HCT116 (cell line): Measurements from ENCODE around the gene COL4A1. TPM values are rescaled to one million over a fixed set of nuclear protein-coding genes. Genes with fewer than 3 reads are reported as not detected.

ENCODE experiments used
- ATAC-seq: fragments of 200-7000 bp; cut with Tn5 transposase; 2 replicates; pipeline ENCODE4 v1.9.1; 2020; ENCODE audit warnings: mild to moderate bottlenecking, moderate library complexity
- BruUV-seq: library from RNA; stranded (reverse); fragments of 400-500 nt; replicated peaks from 2 replicates; lab custom pipeline; 2021; lab: Mats Ljungman, UMichigan
- CTCF ChIA-PET: fragments of 300-600 bp; sonication (Branson Sonifier 250); formaldehyde crosslinking; loops from one replicate; lab custom pipeline; 2021; ENCODE audit warnings: antibody characterized with exemption; lab: Charles Lee
- POLR2A ChIA-PET: fragments of 300-600, 350-600 bp; sonication (Branson Sonifier 250); formaldehyde crosslinking; loops from one replicate; lab custom pipeline; 2021; ENCODE audit warnings: antibody characterized with exemption; lab: Charles Lee
- RAD21 ChIA-PET, 2 experiments: fragments of 300-600 bp; sonication (Branson Sonifier 250); formaldehyde crosslinking; loops; one replicate each; lab custom pipeline; 2023; ENCODE audit warnings: low total read pairs in 2 of 2; ENCODE audit not compliant: uncharacterized antibody in 2 of 2, unreplicated experiment in 2 of 2, low non-redundant PET in 1 of 2; lab: Charles Lee
- DNase-seq: peaks from one replicate; pipeline ENCODE4 v3.0.0-alpha.2; 2010; ENCODE audit warnings: low read depth, low spot score
- H2AFZ ChIP-seq: fragments of 200-600 bp; shearing (Covaris generic), sonication (generic); 2 replicates; pipeline ENCODE4 v1.6.1; 2017; ENCODE audit warnings: low read depth, mixed run types, mixed read lengths, antibody characterized with exemption, low read length; ENCODE audit not compliant: poor library complexity, severe bottlenecking
- H3K27ac ChIP-seq: 2 replicates; pipeline ENCODE4 v1.5.1; 2012; ENCODE audit warnings: low read depth, low read length
- H3K27me3 ChIP-seq: fragments of 200-600 bp; sonication (generic); 2 replicates; pipeline ENCODE4 v1.6.1; 2016; ENCODE audit warnings: mixed run types, low read length, mixed read lengths; ENCODE audit not compliant: insufficient read depth
- H3K36me3 ChIP-seq, 2 experiments: fragments of 200-500 bp in 1 of 2; fragments of 200-600 bp in 1 of 2; sonication (Bioruptor generic) in 1 of 2; sonication (generic) in 1 of 2; 2 replicates each; pipeline versions ENCODE4 v1.5.1 to v1.6.1; 2014 to 2016; ENCODE audit warnings: low read length in 2 of 2, inconsistent platforms in 1 of 2, mixed read lengths in 1 of 2, mixed run types in 1 of 2; ENCODE audit not compliant: insufficient read depth in 2 of 2, control insufficient read depth in 1 of 2
- H3K4me1 ChIP-seq, 2 experiments: fragments of 200-600 bp in 1 of 2; sonication (generic) in 1 of 2; 2 replicates each; pipeline versions ENCODE4 v1.5.1 to v1.6.1; 2012 to 2017; ENCODE audit warnings: low read length in 2 of 2, inconsistent platforms in 1 of 2, mild to moderate bottlenecking in 1 of 2, mixed read lengths in 1 of 2, mixed run types in 1 of 2, moderate library complexity in 1 of 2; ENCODE audit not compliant: insufficient read depth in 2 of 2, control insufficient read depth in 1 of 2
- H3K4me2 ChIP-seq: fragments of 200-600 bp; sonication (generic); 2 replicates; pipeline ENCODE4 v1.6.1; 2017; ENCODE audit warnings: mixed run types, low read length, mixed read lengths
- H3K4me3 ChIP-seq, 2 experiments: fragments of 200-600 bp in 1 of 2; sonication (generic) in 1 of 2; replicated peaks in 1 of 2; 2 replicates each; pipeline ENCODE4 v1.5.1; 2011 to 2016; ENCODE audit warnings: low read length in 2 of 2, control low read depth in 1 of 2, low read depth in 1 of 2, mild to moderate bottlenecking in 1 of 2, mixed read lengths in 1 of 2, mixed run types in 1 of 2
- H3K79me2 ChIP-seq: fragments of 200-600 bp; sonication (generic); 2 replicates; pipeline ENCODE4 v1.6.1; 2017; ENCODE audit warnings: mild to moderate bottlenecking, mixed run types, low read length, moderate library complexity, mixed read lengths; ENCODE audit not compliant: insufficient read depth
- H3K9ac ChIP-seq: fragments of 200-600 bp; sonication (generic); 2 replicates; pipeline ENCODE4 v1.6.1; 2016; ENCODE audit warnings: low read length, mixed read lengths
- H3K9me2 ChIP-seq: fragments of 200-600 bp; sonication (generic), shearing (Covaris generic); 2 replicates; pipeline ENCODE4 v1.6.1; 2017; ENCODE audit warnings: mixed run types, mild to moderate bottlenecking, moderate library complexity; ENCODE audit not compliant: insufficient read depth
- H3K9me3 ChIP-seq, 2 experiments: fragments of 200-500 bp in 1 of 2; fragments of 200-600 bp in 1 of 2; sonication (Bioruptor generic) in 1 of 2; sonication (generic) in 1 of 2; 2 replicates each; pipeline ENCODE4 v1.6.1; 2014 to 2017; ENCODE audit warnings: low read length in 2 of 2, mixed read lengths in 2 of 2, inconsistent platforms in 1 of 2, low read depth in 1 of 2, mild to moderate bottlenecking in 1 of 2, mixed run types in 1 of 2, moderate library complexity in 1 of 2; ENCODE audit not compliant: control insufficient read depth in 1 of 2, insufficient read depth in 1 of 2
- H4K20me1 ChIP-seq: fragments of 200-600 bp; sonication (generic), shearing (Covaris generic); 2 replicates; pipeline ENCODE4 v1.6.1; 2017; ENCODE audit warnings: mixed run types, mild to moderate bottlenecking, moderate library complexity; ENCODE audit not compliant: insufficient read depth
- ATF3 ChIP-seq: IDR thresholded peaks from 2 replicates; pipeline ENCODE4 v1.6.1; 2012
- CBX3 ChIP-seq: IDR thresholded peaks from 2 replicates; pipeline ENCODE4 v1.6.1; 2012; ENCODE audit warnings: low read depth
- EGR1 ChIP-seq: IDR thresholded peaks from 2 replicates; pipeline ENCODE4 v1.6.1; 2012; ENCODE audit warnings: low read depth
- EZH2 ChIP-seq: fragments of 200-600 bp; sonication (generic); IDR thresholded peaks from 2 replicates; pipeline ENCODE4 v1.6.1; 2017; ENCODE audit warnings: antibody characterized with exemption, mixed run types
- EZH2phosphoT487 ChIP-seq: fragments of 200-600 bp; IDR thresholded peaks from 2 replicates; pipeline ENCODE4 v1.6.1; 2018; ENCODE audit warnings: antibody characterized with exemption, borderline replicate concordance
- FOSL1 ChIP-seq: IDR thresholded peaks from 2 replicates; pipeline ENCODE4 v1.6.1; 2012; ENCODE audit warnings: low read depth
- JUND ChIP-seq: IDR thresholded peaks from 2 replicates; pipeline ENCODE4 v1.6.1; 2012
- MAX ChIP-seq: IDR thresholded peaks from 2 replicates; pipeline ENCODE4 v1.6.1; 2012
- POLR2A ChIP-seq: IDR thresholded peaks from 2 replicates; pipeline ENCODE4 v1.7.0; 2011; ENCODE audit warnings: borderline replicate concordance; ENCODE audit not compliant: insufficient read depth, insufficient read length; ENCODE audit errors: extremely low read depth
- POLR2AphosphoS5 ChIP-seq: IDR thresholded peaks from 2 replicates; pipeline ENCODE4 v1.6.1; 2011; ENCODE audit warnings: mild to moderate bottlenecking, low read depth, low read length, moderate library complexity
- RAD21 ChIP-seq: IDR thresholded peaks from 2 replicates; pipeline ENCODE4 v1.6.1; 2012; ENCODE audit warnings: low read depth, mild to moderate bottlenecking
- REST ChIP-seq: IDR thresholded peaks from 2 replicates; pipeline ENCODE4 v1.6.1; 2012; ENCODE audit warnings: low read depth
- SP1 ChIP-seq: IDR thresholded peaks from 2 replicates; pipeline ENCODE4 v1.6.1; 2012; ENCODE audit warnings: low read depth
- SRF ChIP-seq: IDR thresholded peaks from 2 replicates; pipeline ENCODE4 v1.6.1; 2012; ENCODE audit warnings: low read depth
- TCF7L2 ChIP-seq: IDR thresholded peaks from 2 replicates; pipeline ENCODE4 v1.7.0; 2011; ENCODE audit warnings: borderline replicate concordance, inconsistent platforms; ENCODE audit not compliant: insufficient read depth, insufficient read length; ENCODE audit errors: extremely low read depth
- YY1 ChIP-seq: IDR thresholded peaks from 2 replicates; pipeline ENCODE4 v1.6.1; 2011; ENCODE audit warnings: low read length, low read depth, moderate library complexity, mild to moderate bottlenecking; ENCODE audit not compliant: insufficient replicate concordance; ENCODE audit errors: extremely low read depth
- ZBTB33 ChIP-seq: IDR thresholded peaks from 2 replicates; pipeline ENCODE4 v1.6.1; 2011; ENCODE audit warnings: mild to moderate bottlenecking, low read length, moderate library complexity; ENCODE audit not compliant: insufficient replicate concordance; ENCODE audit errors: extremely low read depth
- ZFX ChIP-seq: fragments of 450-650 bp; IDR thresholded peaks from 2 replicates; pipeline ENCODE4 v1.6.1; 2017
- ZNF274 ChIP-seq: fragments of 200-500 bp; sonication (Bioruptor generic); IDR thresholded peaks from 2 replicates; pipeline ENCODE4 v1.6.1; 2014; ENCODE audit warnings: mild to moderate bottlenecking, low read depth, low read length, inconsistent platforms
- intact Hi-C: fragments of 100-400 bp; cut with micrococcal nuclease; formaldehyde crosslinking; loops from 2 replicates; pipeline ENCODE4 v1.10.0; 2022
- total RNA-seq: library from RNA; stranded (reverse); gene quantifications from one replicate; pipeline ENCODE4 v1.2.1, GENCODE V29; 2021; ENCODE audit not compliant: unreplicated experiment

Gene COL4A1
- total RNA-seq, 1 experiment from 2014 or later, result 0.57 TPM

- CTCF ChIA-PET, result interaction anchor here (1.8 kb wide), 1 partner anchor 1153 kb away, joined by 6 read pairs; no protein-coding TSS in a partner anchor
- Histone ChIP-seq H3K4me2 (no peak overlapping the region), H4K20me1 (no peaks in the 10 kb centered on the region), H3K9me3 (no peaks in the 10 kb centered on the region), H3K79me2 (no peaks in the 10 kb centered on the region), H3K4me1 (peaks cover 0 to 4% of the 10 kb centered on the region in 2 experiments; a peak in 1 of 4 replicates), H3K4me3 (no peak overlapping the region), H3K27ac (no peak overlapping the region), H3K36me3 (no peaks in the 10 kb centered on the region), H2AFZ (no peak overlapping the region), H3K9ac (no peak overlapping the region), H3K27me3 (no peaks in the 10 kb centered on the region), H3K9me2 (no peaks in the 10 kb centered on the region)
- POLR2A ChIA-PET, result no interaction called here
- TF ChIP-seq MAX (no peak), ZBTB33 (no peak), SP1 (no peak), ATF3 (no peak), ZFX (no peak), EZH2phosphoT487 (no peak), POLR2A (no peak), TCF7L2 (no peak), EGR1 (no peak), YY1 (no peak), ZNF274 (no peak), JUND (no peak), FOSL1 (no peak), RAD21 (no peak), REST (no peak), EZH2 (no peak), SRF (no peak), POLR2AphosphoS5 (no peak), CBX3 (no peak)
- no peak for ATAC-seq
- DNase-seq, result no peak
- intact Hi-C loops, result loop anchor here (10.0 kb wide), 1 partner anchor 180 kb away; no protein-coding TSS in a partner anchor
- RAD21 ChIA-PET, result no interaction called here
- no TSS peak for BruUV-seq
Observed at GRCh38 chr13:110114316-110114715, 192.6 kb downstream of the COL4A1 start.
